K562 (cell line): ENCODE results near the gene KRTAP10-11. TPM values are rescaled to one million over a fixed set of nuclear protein-coding genes. Genes with fewer than 3 reads are reported as not detected.
"Not testable (repeated sequence)": the region's sequence is repeated elsewhere in the genome, so short reads cannot be mapped to it uniquely, and the experiment has no call there.

Experiments
- ATAC-seq: fragments of 200-7000 bp; cut with Tn5 transposase; 3 replicates; pipeline ENCODE4 v1.9.1; 2020; ENCODE audit warnings: moderate library complexity
- BruUV-seq: library from RNA; stranded (reverse); fragments of 400-500 nt; replicated peaks from 2 replicates; lab custom pipeline; 2021; lab: Mats Ljungman, UMichigan
- CTCF ChIA-PET: fragments of 300-600 bp; formaldehyde crosslinking; extraction: SDS; loops from one replicate; lab custom pipeline; 2021; ENCODE audit warnings: low intra/inter-chr PET ratio; lab: Yijun Ruan, JAX
- POLR2A ChIA-PET: fragments of 300-600, 350-650 bp; sonication (Branson Sonifier 250); formaldehyde crosslinking; extraction: SDS; loops from one replicate; lab custom pipeline; 2021; ENCODE audit warnings: antibody characterized with exemption, inconsistent platforms; lab: Yijun Ruan, JAX
- DNase-seq, 4 experiments: peaks; one replicate each; pipeline versions ENCODE4 v3.0.0 to v3.0.0-alpha.2; 2011 to 2018; ENCODE audit warnings: low spot score in 3 of 4, mixed read lengths in 3 of 4; ENCODE audit errors: extremely low read depth in 1 of 4
- FAIRE-seq: peaks from 2 replicates; lab custom pipeline; 2011; peaks lifted over from hg19 to GRCh38; lab: Jason Lieb, UNC
- H2AFZ ChIP-seq: 2 replicates; pipeline ENCODE4 v1.6.0; 2011; ENCODE audit warnings: low read depth, low read length, control low read depth, inconsistent platforms
- H3K27ac ChIP-seq: fragments of 200-600 bp; 3 replicates; pipeline ENCODE4 v1.8.0; 2011; ENCODE audit warnings: low read depth, mild to moderate bottlenecking, control low read depth, inconsistent platforms, low read length, moderate library complexity, mixed read lengths; ENCODE audit errors: extremely low read depth
- H3K27me3 ChIP-seq, 2 experiments: fragments of 300-600 bp in 1 of 2; 2 replicates in 1 of 2; 3 replicates in 1 of 2; pipeline versions ENCODE4 v1.6.0 to v1.8.0; 2011; ENCODE audit warnings: inconsistent platforms in 2 of 2, low read length in 2 of 2, mild to moderate bottlenecking in 1 of 2, mixed read lengths in 1 of 2, moderate library complexity in 1 of 2; ENCODE audit not compliant: control insufficient read depth in 2 of 2, insufficient read depth in 2 of 2
- H3K36me3 ChIP-seq: fragments of 300-600 bp; 3 replicates; pipeline ENCODE4 v1.8.0; 2011; ENCODE audit warnings: mild to moderate bottlenecking, low read length, inconsistent platforms; ENCODE audit not compliant: control insufficient read depth, insufficient read depth
- H3K4me1 ChIP-seq, 2 experiments: fragments of 200-600 bp in 1 of 2; replicated peaks in 1 of 2; 2 replicates in 1 of 2; 3 replicates in 1 of 2; pipeline versions ENCODE4 v1.5.1 to v1.8.0; 2011; ENCODE audit warnings: inconsistent platforms in 2 of 2, low read length in 2 of 2, mild to moderate bottlenecking in 1 of 2, mixed read lengths in 1 of 2, moderate library complexity in 1 of 2; ENCODE audit not compliant: control insufficient read depth in 2 of 2, insufficient read depth in 2 of 2
- H3K4me2 ChIP-seq: 2 replicates; pipeline ENCODE4 v1.6.1; 2011; ENCODE audit warnings: low read length, control low read depth, inconsistent platforms, mixed read lengths; ENCODE audit not compliant: insufficient read depth
- H3K4me3 ChIP-seq: fragments of 200-600 bp; sonication (generic), shearing (Covaris generic); 2 replicates; pipeline ENCODE4 v1.5.1; 2016; ENCODE audit warnings: control low read depth, inconsistent platforms
- H3K79me2 ChIP-seq: fragments of 200-600 bp; 3 replicates; pipeline ENCODE4 v1.8.0; 2011; ENCODE audit warnings: low read length, inconsistent platforms; ENCODE audit not compliant: control insufficient read depth, insufficient read depth
- H3K9ac ChIP-seq, 2 experiments: 2 replicates each; pipeline versions ENCODE4 v1.6.0 to v1.6.1; 2011; ENCODE audit warnings: low read depth in 2 of 2, low read length in 2 of 2, control low read depth in 1 of 2, inconsistent platforms in 1 of 2, mild to moderate bottlenecking in 1 of 2, mixed read lengths in 1 of 2; ENCODE audit not compliant: insufficient read depth in 1 of 2
- H3K9me1 ChIP-seq: one replicate; pipeline ENCODE4 v1.6.0; 2011; ENCODE audit warnings: inconsistent platforms, mild to moderate bottlenecking, low read length, moderate library complexity; ENCODE audit not compliant: control insufficient read depth, insufficient read depth
- H3K9me3 ChIP-seq: replicated peaks from 2 replicates; pipeline ENCODE4 v1.5.1; 2011; ENCODE audit warnings: low read depth, low read length, inconsistent platforms; ENCODE audit not compliant: control insufficient read depth, insufficient read depth
- H4K20me1 ChIP-seq: replicated peaks from 2 replicates; pipeline ENCODE4 v1.6.1; 2011; ENCODE audit warnings: low read length, inconsistent platforms, mixed read lengths; ENCODE audit not compliant: control insufficient read depth, insufficient read depth
- ZKSCAN1 ChIP-seq: fragments of 150-350 bp; IDR thresholded peaks from 2 replicates; pipeline ENCODE4 v1.6.1; 2016; ENCODE audit warnings: low read depth, low read length
- WGBS: fragments of 100-300 bp; shearing (Covaris generic); methylation state at CpG from one replicate; pipeline ENCODE4 v1.1.6; 2016; ENCODE audit warnings: low coverage, mixed read lengths; ENCODE audit not compliant: insufficient coverage; ENCODE audit errors: missing lambda C conversion rate; 5-methylcytosine and 5-hydroxymethylcytosine counted together
- in situ Hi-C: fragments of 300-500 bp; cut with MboI; formaldehyde crosslinking; loops from 4 replicates; pipeline ENCODE4 v1.15.0; 2018; ENCODE audit warnings: inconsistent platforms, mixed read lengths
- intact Hi-C: fragments of 100-400 bp; cut with micrococcal nuclease; formaldehyde crosslinking; loops from 2 replicates; pipeline ENCODE4 v1.14.2; 2022
- polyA plus RNA-seq, 8 experiments: library from polyadenylated mRNA; depleted of rRNA in 4 of 8; stranded (reverse) in 5 of 8; unstranded in 3 of 8; fragments of >200 nt; fragmentation: Nextera tagmentation in 2 of 8; fragmentation: Illumina TruSeq in 1 of 8; extraction: Ambion mirVana in 2 of 8; extraction: Trizol in 1 of 8; gene quantifications; 2 replicates each; pipeline versions ENCODE4 v1.2.1 to v1.2.3, GENCODE V29; 2011 to 2014; ENCODE audit warnings: inconsistent platforms in 1 of 8, missing spikeins in 1 of 8
- total RNA-seq, 7 experiments: library from RNA; depleted of rRNA in 6 of 7; stranded (reverse); fragments of >200 nt in 6 of 7; fragmentation: Illumina TruSeq in 2 of 7; extraction: Trizol in 2 of 7; gene quantifications; 2 replicates each; pipeline versions ENCODE4 v1.2.1 to v1.2.3, GENCODE V29; 2011 to 2021; ENCODE audit warnings: low replicate concordance in 1 of 7

KRTAP10-11 gene
- total and polyA plus RNA-seq, 9 of the 15 experiments (the other 6 are each of a cell fraction or from before 2014, with no cell fraction given), result not detected

- H3K36me3 ChIP-seq, in situ Hi-C loops, H3K27ac ChIP-seq, H3K79me2 ChIP-seq, H3K4me2 ChIP-seq, POLR2A ChIA-PET, H3K4me1 ChIP-seq, CTCF ChIA-PET, DNase-seq, H3K9me1 ChIP-seq, H3K4me3 ChIP-seq, H3K27me3 ChIP-seq, BruUV-seq, H3K9me3 ChIP-seq, ATAC-seq, intact Hi-C loops, H2AFZ ChIP-seq, FAIRE-seq, H3K9ac ChIP-seq, H4K20me1 ChIP-seq: not testable (repeated sequence)
- WGBS, result 3% methylated on average over 20 of the region's 20 CpGs
- TF ChIP-seq ZKSCAN1, result 0 out of 2 replicates have a peak, but pooled peaks have one; percentile 35
Observed at GRCh38 chr21:44627181-44627822, 18.9 kb upstream of the KRTAP10-11 start.

GRCh38 chr21:44627831-44628233, 18.4 kb upstream of the KRTAP10-11 start:
- H3K4me1 ChIP-seq, in situ Hi-C loops: not testable (repeated sequence)

More at GRCh38 chr21:44627831-44628233, 18.4 kb upstream of the KRTAP10-11 start:
- H3K9me1 ChIP-seq, DNase-seq, ATAC-seq, FAIRE-seq, H3K4me2 ChIP-seq, H4K20me1 ChIP-seq, H2AFZ ChIP-seq, H3K9me3 ChIP-seq, H3K36me3 ChIP-seq, intact Hi-C loops: not testable (repeated sequence)
- TF ChIP-seq ZKSCAN1, result 0 out of 2 replicates have a peak, but pooled peaks have one; percentile 0
- TF ChIP-seq, all 486 proteins: peak for 1; not testable (repeated sequence) for 485
- BruUV-seq, H3K27me3 ChIP-seq, H3K79me2 ChIP-seq, H3K27ac ChIP-seq, H3K9ac ChIP-seq, H3K4me3 ChIP-seq, CTCF ChIA-PET, POLR2A ChIA-PET: not testable (repeated sequence)
- WGBS, result 0% methylated on average over 8 of the region's 15 CpGs
